Stimulated activated CD8-positive, alpha-beta memory T cell treated with anti-CD3 and anti-CD28 coated beads, Interleukin-12 subunit alpha, Interleukin-12 subunit beta, amount 100 ng/mL, for 4 hours (primary cell): Measurements from ENCODE around the gene GH2.
A peak's percentile ranks its signal among the peaks of the same experiment; 100 is the strongest.

Experiments
- DNase-seq: peaks from one replicate; pipeline ENCODE4 v3.0.0-alpha.2; 2020; ENCODE audit warnings: low read depth

Gene GH2

DNA sequence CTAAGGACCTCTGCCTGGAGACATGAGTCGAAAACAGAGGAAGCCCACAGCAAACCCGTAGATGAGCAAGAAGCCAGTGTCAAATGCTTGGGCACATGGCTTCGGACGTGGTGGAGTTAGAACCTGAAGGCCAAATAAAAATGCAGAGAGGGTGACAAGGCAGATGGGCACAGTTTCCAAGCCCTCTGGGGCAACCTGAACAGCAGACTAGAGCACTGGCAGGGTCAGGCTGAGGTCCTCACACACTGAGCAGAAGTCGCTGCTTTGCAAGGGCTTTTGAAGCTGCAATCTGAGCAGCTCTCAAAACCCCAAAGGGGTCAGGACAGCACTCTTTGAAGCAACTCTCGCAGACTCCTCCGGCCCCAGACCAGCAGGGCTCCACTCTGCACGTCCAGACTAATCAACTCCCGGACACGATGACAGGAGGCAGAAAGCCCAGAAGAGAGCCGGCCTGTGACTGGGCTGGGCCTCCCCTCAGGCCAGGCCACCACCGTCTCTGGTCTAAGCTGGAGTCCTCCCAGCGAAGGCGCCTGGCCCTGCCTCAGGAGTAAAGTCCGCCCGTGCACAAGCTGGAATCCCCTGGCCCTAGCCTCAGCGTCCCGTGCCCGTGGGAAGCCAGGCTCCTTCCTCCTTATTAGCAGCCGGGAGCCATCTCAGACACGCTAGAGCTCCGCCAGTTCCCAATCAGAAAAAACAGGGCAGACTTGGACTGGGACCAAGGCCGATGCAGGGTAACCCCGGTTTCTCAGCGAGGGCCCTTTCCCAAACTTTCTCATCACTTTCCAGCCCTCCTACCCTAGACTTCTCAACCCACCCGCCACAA is 40.2 kb downstream of the GH2 start:
- DNase-seq = no peak

DNA sequence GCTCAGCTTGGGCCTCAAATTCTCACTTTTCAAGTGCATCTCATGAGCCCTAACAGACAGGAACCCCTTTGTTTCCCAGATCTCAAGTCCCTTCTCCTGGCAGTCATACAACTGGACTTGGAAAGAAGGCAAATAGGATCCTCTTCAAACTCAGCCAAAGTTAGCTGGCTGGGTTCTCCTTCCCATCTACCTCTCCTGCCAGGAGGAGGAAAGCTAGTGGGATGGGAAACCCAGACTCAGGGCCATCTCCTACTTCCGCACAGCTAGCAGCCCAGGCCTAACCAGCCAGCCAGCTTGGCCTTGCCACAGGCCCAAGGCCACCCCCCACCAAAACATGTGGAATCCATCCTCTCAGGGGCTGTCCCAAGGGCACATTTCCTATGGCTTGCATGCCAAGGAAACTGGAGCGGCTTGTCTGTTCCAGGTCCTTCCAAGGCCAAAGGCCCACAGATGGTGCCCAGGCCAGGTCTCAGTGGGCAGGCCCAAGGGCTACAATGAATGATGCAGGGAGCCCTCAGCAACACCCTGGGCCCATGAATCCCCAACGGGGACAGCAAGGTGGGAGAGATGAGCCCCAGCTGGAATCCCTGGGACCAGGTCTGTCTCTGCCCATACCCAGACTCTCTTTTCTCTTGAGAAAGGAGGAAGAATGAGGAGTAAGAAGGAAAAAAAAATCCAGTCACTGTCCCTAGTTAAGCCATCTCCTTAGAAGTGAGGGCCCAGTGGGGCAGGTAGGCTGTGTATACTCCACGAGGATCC is 41.0 kb downstream of the GH2 start:
- no peak for DNase-seq

DNA sequence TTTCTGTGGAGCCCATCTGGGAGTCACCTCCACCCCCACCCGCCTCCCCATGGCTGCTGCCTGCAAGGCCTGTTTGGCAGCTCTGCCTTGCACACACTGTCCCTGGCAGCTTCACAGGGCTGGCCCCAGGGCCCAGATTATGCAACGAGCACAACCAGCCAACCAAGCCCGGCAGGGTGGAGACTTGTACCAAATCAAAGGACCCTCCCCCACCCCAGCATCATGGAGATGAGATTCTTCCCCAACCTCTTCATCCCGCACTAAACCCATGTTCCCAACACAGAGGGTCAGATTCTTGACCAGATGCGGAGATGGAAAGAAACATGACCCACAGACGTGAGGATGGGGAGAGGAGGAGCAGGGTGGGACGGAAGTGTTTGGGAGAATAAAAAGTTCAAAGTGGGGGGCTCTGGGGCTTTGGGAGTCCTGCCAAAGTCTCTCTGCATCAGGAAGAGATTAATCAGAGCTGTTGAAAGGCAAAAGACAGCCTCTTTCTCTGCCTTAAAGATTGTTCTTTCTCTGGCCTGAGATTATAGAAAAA is 43.0 kb downstream of the GH2 start:
- DNase-seq = no peak

DNA sequence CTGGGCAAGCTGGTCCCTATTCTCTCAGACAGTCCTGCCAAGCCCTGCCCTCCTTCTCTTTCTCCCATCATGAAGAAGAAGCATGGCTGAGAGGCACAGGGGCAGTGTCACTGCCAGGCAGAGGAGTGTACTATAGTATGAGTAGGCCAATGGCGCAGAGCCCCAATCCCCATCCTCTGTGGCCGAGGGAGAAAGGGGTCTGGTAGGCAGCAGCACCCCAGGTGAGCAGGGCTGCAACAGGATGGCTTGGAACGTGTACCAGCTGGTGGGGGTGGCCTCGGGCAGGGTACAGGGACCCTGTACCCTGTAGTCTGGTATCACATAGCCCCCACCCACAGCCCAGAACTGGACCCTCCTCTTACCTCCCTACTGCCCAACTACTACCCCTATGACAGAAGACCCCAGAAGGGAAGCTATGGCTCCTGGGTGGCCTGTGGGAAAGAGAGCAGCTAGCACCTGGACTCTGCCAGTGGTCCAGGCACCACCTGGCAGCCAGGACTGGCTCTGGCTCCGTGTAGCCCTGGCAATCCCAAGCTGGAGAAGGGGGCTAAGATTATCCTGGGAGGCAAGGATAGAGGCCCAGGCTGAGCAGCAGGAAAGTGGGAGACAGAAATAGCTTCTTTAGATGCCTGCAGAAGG is 43.7 kb downstream of the GH2 start:
- DNase-seq = no peak

DNA sequence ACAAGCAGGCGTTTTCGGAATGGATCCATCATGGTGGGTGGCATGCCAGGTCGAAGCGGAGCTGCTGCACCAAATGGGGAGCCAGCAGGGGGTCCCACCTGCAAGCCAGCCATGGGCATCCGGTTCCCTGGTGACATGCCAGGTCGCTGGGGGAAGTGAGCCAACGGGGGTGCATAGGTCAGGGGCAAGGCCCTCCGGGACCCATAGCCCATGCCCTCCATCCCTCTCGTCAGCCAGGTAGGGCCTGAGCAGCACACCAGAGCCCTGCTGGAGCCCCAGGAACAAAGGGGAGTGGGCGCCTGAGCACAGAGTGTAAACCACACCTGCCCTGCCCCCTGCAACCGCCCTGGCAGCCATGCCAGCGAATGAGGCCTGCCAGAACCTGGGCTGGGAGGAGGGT is 44.3 kb downstream of the GH2 start:
- no peak for DNase-seq

DNA sequence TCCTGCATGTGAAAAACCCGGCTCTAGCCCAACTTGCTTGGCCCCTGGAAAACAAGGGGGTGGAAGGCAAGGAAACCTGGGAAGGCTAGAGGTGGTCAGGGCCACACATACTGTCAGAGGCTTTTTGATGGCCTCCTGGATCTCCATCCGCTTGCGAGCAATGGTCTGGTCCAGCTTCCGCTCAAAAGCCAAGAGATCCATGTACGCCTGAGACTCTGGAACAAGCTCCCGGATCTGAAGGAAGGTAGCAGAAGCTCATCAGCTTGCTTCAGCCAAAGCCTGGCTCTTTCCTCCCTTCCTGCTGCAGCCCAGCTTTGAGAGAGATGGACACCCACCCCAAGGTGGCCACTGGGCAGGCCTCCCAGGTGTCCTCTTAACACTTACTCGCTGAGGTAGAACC is 44.9 kb downstream of the GH2 start:
- no peak for DNase-seq

DNA sequence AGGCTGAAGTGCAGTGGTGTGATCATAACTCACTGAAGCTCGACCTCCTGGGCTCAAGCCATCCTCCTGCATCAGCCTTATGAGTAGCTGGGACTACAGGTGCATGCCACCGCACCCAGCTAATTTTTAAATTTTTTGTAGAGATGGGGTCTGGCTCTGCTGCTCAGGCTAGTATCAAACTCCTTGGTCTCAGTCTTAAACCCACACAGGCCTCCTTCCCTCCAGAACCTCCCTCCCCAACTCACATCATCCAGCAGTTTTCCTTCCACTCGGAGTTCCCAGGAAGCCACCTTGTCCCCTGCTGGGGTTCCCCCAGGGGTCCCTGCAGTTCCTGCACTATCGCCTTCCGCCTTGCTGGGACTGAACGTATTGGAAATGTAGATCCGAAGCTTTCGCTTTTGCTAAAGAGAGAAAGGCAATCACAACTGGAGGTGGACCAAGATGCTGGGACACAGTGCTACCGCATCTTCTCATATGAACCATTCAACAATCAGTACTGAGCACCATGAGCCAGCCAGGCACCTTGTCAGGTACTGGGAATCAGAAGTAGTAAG is 46.5 kb downstream of the GH2 start:
- no peak for DNase-seq

DNA sequence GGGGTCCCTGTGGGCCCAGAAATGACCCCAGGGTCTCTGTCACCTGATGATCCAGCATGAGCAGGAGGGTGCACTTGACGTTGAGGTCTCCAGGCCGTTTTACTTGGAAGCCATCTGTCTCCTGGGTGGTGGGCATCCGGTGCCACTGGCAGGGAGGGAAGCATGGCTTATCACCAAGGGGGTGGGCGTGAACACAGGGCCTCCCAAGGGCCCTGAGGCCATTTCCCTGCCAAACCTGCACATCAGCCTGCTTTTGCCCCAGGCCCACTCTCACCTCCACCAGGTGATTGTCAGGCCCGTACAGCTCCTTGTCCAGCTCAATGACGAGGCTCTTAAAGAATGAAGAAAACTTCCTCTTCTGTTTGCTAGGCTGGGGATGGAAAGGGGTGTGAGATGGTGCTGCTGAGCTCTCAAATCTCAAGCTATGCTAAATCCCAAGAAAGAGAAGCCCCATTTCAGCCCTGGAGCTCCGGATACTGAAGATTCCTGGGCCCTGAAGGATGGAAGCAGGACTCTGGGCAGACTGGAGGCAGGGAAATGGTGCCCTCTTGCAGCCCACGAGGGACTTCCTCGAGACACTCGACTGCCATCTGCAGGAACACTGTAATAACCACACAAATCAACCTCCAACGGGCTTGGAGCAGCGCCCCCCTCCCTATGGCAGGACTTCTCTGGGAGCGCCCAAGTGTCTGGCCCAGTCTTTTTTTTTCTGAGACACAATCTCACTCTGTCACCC is 47.1 kb downstream of the GH2 start:
- DNase-seq = peak; percentile 31

DNA sequence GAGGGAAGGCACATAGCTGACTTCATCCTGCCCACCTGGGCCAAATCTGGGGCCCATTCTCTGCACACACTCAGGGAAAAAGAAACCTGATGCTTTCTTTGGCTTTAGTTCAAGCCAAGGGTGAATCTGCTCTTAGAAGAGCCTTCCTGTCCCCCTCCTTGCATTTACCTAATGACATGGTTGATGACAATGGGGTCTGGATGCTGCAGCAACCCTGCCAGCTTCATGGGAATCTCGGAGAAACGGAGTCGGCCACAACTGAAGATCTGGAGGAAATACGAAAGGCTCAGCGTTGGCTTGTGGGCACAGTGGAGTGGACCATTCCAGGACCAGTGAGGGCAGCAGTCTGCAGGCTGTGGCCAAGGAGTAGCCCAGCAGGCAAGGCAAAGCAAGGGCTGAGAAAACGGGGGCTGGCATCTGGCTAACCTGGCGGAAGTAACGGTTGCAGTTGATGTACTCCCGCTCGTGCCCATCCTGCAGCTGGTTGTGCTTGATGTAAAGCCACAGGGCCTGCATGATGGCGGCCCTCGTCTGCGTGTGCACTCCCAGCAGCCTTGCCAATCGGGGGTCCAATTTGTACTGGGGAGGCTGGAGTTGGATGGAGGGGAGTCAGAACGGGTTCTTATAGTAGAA is 47.9 kb downstream of the GH2 start:
- no peak for DNase-seq

DNA sequence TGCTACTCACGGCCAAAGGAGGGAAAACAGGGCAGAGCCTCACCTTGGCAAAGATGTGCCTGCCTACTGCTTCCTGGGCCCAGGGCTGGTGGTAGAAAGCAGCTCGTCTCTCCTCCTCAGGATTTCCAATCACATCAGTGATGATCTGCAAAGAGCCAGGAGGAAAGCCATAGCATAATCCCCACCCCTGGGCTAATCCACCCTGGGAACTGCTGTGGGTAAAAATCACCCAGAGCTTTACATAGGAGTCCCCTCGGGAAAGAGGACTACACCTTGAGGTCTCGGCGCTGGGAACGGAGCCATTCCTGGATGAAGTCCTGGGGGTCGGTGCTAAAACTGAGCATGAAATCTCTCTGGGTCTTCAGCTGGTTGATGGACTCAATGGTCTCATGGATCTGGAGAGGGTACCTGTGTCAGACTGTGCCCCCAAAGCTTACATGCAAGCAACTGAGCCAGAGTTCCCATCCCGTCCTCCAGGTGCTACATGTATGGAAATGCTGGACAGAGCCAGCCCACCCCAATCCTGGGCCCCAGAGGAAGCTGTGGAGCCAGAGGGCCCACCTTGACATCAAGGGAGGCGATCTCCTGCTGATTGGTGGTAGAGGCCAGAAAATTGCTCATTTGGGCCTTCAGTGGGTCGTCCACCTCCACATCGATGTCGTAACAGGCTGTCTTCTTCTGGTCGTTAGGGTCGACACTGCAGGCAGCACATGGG is 48.6 kb downstream of the GH2 start:
- DNase-seq = no peak

DNA sequence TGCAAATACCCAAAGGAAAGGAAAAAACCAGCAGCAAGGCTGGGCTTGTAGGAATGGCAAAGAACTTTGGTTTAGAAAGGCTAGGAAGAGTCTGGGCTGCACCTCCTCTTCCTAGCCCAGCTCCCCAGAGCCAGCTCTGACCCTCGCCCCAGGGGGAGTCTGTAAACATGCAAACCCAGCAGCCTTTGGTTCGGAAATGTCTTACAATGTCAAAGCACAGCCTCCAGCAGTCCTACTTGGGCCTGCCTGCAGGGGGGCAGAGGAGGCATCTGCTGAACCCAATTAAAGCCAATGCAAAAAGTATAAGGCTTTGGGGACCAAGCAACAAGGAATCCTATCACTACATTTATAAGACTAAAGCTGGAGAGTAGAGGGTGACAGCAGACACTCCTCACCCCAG is 49.3 kb downstream of the GH2 start:
- DNase-seq = no peak

DNA sequence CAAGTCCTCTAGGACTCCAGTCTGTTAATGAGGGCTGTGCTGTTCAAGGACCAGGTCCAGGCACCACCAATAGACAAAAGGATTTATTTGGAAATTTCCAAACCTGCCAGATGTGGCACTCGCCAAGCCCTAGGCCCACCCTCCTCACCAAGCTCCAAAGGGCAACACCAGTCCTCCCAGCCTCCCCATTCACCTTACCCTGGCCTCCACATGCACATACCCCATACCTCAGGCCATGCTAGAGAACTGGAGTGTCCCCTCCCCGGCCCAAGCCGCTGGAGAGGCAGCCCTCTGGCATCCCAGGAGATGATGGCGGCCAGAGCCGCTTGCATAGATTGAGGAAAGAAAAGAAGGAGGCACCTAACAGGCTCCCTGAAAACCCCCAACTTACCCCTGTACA is 49.7 kb downstream of the GH2 start:
- DNase-seq = no peak

DNA sequence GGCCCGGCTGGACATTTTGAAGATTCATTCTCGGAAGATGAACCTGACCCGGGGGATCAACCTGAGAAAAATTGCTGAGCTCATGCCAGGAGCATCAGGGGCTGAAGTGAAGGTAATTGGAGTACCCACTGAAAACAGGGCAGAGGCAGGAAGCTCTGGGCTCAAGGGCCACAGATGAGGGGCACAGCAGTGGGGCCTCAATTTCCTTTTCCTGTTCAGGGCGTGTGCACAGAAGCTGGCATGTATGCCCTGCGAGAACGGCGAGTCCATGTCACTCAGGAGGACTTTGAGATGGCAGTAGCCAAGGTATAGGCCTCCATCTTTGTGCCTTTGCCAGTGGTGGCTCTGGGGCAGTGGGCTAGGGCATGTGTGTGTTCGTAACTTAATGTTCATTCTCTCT is 50.2 kb downstream of the GH2 start:
- no peak for DNase-seq

DNA sequence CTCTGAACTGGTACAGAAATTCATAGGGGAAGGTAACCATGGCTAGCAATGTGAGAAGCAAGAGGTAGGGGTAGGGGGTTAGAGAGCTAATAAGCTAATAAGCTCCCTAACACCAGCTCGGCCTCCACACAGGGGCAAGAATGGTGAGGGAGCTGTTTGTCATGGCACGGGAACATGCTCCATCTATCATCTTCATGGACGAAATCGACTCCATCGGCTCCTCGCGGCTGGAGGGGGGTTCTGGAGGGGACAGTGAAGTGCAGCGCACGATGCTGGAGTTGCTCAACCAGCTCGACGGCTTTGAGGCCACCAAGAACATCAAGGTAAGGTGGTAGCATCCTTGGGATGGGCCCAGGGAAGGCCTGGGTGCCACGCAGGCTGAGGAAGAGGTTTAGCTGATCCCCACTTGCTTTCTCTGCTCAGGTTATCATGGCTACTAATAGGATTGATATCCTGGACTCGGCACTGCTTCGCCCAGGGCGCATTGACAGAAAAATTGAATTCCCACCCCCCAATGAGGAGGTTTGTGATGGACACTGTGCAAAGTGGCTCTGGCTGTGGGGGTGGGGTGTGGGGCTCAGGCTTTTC is 50.7 kb downstream of the GH2 start:
- DNase-seq = no peak

DNA sequence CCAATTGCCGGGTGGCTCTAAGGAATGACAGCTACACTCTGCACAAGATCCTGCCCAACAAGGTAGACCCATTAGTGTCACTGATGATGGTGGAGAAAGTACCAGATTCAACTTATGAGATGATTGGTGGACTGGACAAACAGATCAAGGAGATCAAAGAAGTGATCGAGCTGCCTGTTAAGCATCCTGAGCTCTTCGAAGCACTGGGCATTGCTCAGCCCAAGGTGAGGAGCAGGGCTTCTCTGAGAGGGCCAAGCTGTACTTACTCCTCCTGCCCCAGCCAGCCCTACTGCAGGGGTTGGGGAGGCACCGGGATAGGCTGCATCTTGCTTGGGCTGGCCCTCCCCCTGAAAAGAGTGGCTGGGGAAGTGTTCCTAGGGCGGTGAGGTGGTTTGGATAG is 51.5 kb downstream of the GH2 start:
- no peak for DNase-seq
